RPMI7951 (cell line): ENCODE measurements around the gene MRTFB. TPM values are rescaled to one million over a fixed set of nuclear protein-coding genes. Genes with fewer than 3 reads are reported as not detected.

Source experiments
- DNase-seq: peaks from one replicate; pipeline ENCODE4 v3.0.0-alpha.2; 2012; ENCODE audit warnings: low read depth
- total RNA-seq: library from RNA; depleted of rRNA; stranded (reverse); fragments of >200 nt; shearing (Covaris generic); gene quantifications from 2 replicates; pipeline ENCODE4 v1.2.3, GENCODE V29; 2014

The MRTFB gene
- total RNA-seq, 1 experiment from 2014 or later: 6.2 TPM

GRCh38 chr16:14285513-14286367 lies 214.6 kb downstream of the MRTFB start:
- DNase-seq: peak; percentile 91

- DNase-seq: no peak
Observed at GRCh38 chr16:14286368-14287230, 215.5 kb downstream of the MRTFB start.

GRCh38 chr16:14289692-14290340 lies 218.7 kb downstream of the MRTFB start:
- no peak for DNase-seq

- no peak for DNase-seq
Observed at GRCh38 chr16:14291286-14291685, 220.2 kb downstream of the MRTFB start.

- no peak for DNase-seq
Observed at GRCh38 chr16:14292051-14292825, 221.1 kb downstream of the MRTFB start.

- no peak for DNase-seq
Observed at GRCh38 chr16:14296663-14297062, 225.5 kb downstream of the MRTFB start.

- DNase-seq: no peak
Observed at GRCh38 chr16:14298374-14299122, 227.4 kb downstream of the MRTFB start.

- peak; percentile 80 for DNase-seq
Observed at GRCh38 chr16:14300705-14301168, 229.6 kb downstream of the MRTFB start.

GRCh38 chr16:14301169-14302030 lies 230.3 kb downstream of the MRTFB start:
- no peak for DNase-seq

- DNase-seq: peak; percentile 81
Observed at GRCh38 chr16:14302031-14302398, 230.9 kb downstream of the MRTFB start.

GRCh38 chr16:14302399-14303181 lies 231.5 kb downstream of the MRTFB start:
- no peak for DNase-seq

GRCh38 chr16:14303182-14303618 lies 232.1 kb downstream of the MRTFB start:
- no peak for DNase-seq

- no peak for DNase-seq
Observed at GRCh38 chr16:14303639-14304394, 232.7 kb downstream of the MRTFB start.

GRCh38 chr16:14304891-14305460 lies 233.9 kb downstream of the MRTFB start:
- no peak for DNase-seq

- DNase-seq: no peak
Observed at GRCh38 chr16:14306485-14307058, 235.5 kb downstream of the MRTFB start.

- no peak for DNase-seq
Observed at GRCh38 chr16:14307059-14307526, 236.0 kb downstream of the MRTFB start.
